GM18517 (cell line): ENCODE results near the gene SCAMP1.
"Not testable (repeated sequence)": the region's sequence is repeated elsewhere in the genome, so short reads cannot be mapped to it uniquely, and the experiment has no call there.

ENCODE experiments used
- ATAC-seq: cut with Tn5 transposase; IDR thresholded peaks from one replicate; pipeline ENCODE4 v1.9.1; 2021; ENCODE audit warnings: mild to moderate bottlenecking, moderate library complexity; ENCODE audit not compliant: unreplicated experiment

The SCAMP1 gene

GRCh38 chr5:78360924-78361630 is 660 bp downstream of the SCAMP1 start:
- ATAC-seq, result peak; percentile 32

GRCh38 chr5:78361631-78361993 is 1.2 kb downstream of the SCAMP1 start:
- ATAC-seq, result no peak

GRCh38 chr5:78362220-78362619 is 1.8 kb downstream of the SCAMP1 start:
- ATAC-seq, result no peak

- no peak for ATAC-seq
These were observed 3.6 kb downstream of the SCAMP1 start for GRCh38 chr5:78364005-78364404.

GRCh38 chr5:78367318-78367991 is 7.0 kb downstream of the SCAMP1 start:
- ATAC-seq, result no peak

GRCh38 chr5:78369680-78370079 is 9.3 kb downstream of the SCAMP1 start:
- ATAC-seq, result no peak

- ATAC-seq, result no peak
These were observed 12.8 kb downstream of the SCAMP1 start for GRCh38 chr5:78373231-78373630.

GRCh38 chr5:78376315-78376714 is 15.9 kb downstream of the SCAMP1 start:
- no peak for ATAC-seq

- no peak for ATAC-seq
These were observed 16.8 kb downstream of the SCAMP1 start for GRCh38 chr5:78377056-78377717.

GRCh38 chr5:78377718-78378105 is 17.3 kb downstream of the SCAMP1 start:
- ATAC-seq, result no peak

- no peak for ATAC-seq
These were observed 27.2 kb downstream of the SCAMP1 start for GRCh38 chr5:78387468-78388153.

- ATAC-seq, result not testable (repeated sequence)
These were observed 30.9 kb downstream of the SCAMP1 start for GRCh38 chr5:78391357-78391756.

- ATAC-seq, result no peak
These were observed 37.4 kb downstream of the SCAMP1 start for GRCh38 chr5:78397831-78398230.

GRCh38 chr5:78399116-78399515 is 38.7 kb downstream of the SCAMP1 start:
- no peak for ATAC-seq

- ATAC-seq, result no peak
These were observed 44.4 kb downstream of the SCAMP1 start for GRCh38 chr5:78404682-78405293.

- ATAC-seq, result peak; percentile 52
These were observed 45.7 kb downstream of the SCAMP1 start for GRCh38 chr5:78405829-78406750.

- ATAC-seq, result no peak
These were observed 47.0 kb downstream of the SCAMP1 start for GRCh38 chr5:78407458-78407857.

GRCh38 chr5:78411586-78411985 is 51.2 kb downstream of the SCAMP1 start:
- no peak for ATAC-seq

- no peak for ATAC-seq
These were observed 56.4 kb downstream of the SCAMP1 start for GRCh38 chr5:78416677-78417425.
